ENCODE measurements around the gene PLIN3.

- TF ChIP-seq, protein P1, sequence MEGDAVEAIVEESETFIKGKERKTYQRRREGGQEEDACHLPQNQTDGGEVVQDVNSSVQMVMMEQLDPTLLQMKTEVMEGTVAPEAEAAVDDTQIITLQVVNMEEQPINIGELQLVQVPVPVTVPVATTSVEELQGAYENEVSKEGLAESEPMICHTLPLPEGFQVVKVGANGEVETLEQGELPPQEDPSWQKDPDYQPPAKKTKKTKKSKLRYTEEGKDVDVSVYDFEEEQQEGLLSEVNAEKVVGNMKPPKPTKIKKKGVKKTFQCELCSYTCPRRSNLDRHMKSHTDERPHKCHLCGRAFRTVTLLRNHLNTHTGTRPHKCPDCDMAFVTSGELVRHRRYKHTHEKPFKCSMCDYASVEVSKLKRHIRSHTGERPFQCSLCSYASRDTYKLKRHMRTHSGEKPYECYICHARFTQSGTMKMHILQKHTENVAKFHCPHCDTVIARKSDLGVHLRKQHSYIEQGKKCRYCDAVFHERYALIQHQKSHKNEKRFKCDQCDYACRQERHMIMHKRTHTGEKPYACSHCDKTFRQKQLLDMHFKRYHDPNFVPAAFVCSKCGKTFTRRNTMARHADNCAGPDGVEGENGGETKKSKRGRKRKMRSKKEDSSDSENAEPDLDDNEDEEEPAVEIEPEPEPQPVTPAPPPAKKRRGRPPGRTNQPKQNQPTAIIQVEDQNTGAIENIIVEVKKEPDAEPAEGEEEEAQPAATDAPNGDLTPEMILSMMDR (IDR thresholded peaks at IDR 0.05 in 4 of 5, conservative IDR thresholded peaks at IDR 0.05 in 1 of 5) = peak; percentile 97 to 98 (median 98)
- peak; percentile 78 to 84 for TF ChIP-seq POLR2A (IDR thresholded peaks at IDR 0.05)
Observed at GRCh38 chr19:4791183-4792018, 76.1 kb downstream of the PLIN3 start, which contains the start of gene FEM1A.

Measured in gastrocnemius medialis (tissue), 4 donors.